Gastrocnemius medialis (tissue), 4 donors: ENCODE results near the gene MTFR1L.

ENCODE experiments used
- POLR2A ChIP-seq, 2 donors: fragments of 450-650 bp; IDR thresholded peaks; one replicate each; pipeline ENCODE4 v1.6.1; 2017; ENCODE audit warnings: antibody characterized with exemption in 2 of 2, mild to moderate bottlenecking in 2 of 2, moderate library complexity in 2 of 2
- TF ChIP-seq, protein P1 (sequence below), 5 experiments: fragments of 450-650 bp in 3 of 5; fragments of 200-600 bp in 2 of 5; sonication (generic) in 2 of 5; IDR thresholded peaks in 4 of 5; conservative IDR thresholded peaks in 1 of 5; 1 replicate in 4 of 5; 2 replicates in 1 of 5; pipeline ENCODE4 v1.5.1; 2016 to 2019; ENCODE audit warnings: antibody characterized with exemption in 5 of 5, mild to moderate bottlenecking in 3 of 5, moderate library complexity in 3 of 5

DNA sequence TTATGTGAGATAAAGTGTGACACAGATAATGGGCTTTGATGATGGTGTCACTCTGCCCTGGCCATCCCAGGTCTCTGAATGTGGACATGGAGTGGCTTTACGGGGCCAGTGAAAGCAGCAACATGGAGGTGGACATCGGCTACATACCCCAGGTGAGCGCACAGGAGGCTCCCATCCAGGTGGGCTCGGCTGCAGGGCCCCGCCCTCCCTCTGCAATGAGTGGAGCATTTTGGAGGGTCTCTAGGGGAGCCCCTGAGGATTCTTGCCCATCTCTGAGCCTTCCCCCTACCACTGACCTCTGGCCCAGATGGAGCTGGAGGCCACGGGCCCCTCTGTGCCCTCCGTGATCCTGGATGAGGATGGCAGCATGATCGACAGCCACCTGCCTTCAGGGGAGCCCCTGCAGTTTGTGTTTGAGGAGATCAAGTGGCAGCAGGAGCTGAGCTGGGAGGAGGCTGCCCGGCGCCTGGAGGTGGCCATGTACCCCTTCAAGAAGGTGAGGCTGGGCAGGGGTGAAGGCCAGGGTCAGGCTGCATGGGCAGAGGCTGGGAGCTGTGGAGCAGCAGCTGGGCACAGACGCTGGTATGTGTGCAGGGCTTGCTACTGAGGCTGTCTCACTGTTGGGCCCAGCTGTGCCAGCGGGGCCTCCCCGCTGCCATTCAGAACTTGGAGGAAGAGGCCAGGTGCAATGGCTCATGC lies 8.2 kb upstream of the MTFR1L start:
- TF ChIP-seq, protein P1, sequence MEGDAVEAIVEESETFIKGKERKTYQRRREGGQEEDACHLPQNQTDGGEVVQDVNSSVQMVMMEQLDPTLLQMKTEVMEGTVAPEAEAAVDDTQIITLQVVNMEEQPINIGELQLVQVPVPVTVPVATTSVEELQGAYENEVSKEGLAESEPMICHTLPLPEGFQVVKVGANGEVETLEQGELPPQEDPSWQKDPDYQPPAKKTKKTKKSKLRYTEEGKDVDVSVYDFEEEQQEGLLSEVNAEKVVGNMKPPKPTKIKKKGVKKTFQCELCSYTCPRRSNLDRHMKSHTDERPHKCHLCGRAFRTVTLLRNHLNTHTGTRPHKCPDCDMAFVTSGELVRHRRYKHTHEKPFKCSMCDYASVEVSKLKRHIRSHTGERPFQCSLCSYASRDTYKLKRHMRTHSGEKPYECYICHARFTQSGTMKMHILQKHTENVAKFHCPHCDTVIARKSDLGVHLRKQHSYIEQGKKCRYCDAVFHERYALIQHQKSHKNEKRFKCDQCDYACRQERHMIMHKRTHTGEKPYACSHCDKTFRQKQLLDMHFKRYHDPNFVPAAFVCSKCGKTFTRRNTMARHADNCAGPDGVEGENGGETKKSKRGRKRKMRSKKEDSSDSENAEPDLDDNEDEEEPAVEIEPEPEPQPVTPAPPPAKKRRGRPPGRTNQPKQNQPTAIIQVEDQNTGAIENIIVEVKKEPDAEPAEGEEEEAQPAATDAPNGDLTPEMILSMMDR (IDR thresholded peaks at IDR 0.05 in 4 of 5, conservative IDR thresholded peaks at IDR 0.05 in 1 of 5), result no peak
- no peak for TF ChIP-seq POLR2A (IDR thresholded peaks at IDR 0.05)
